Activated T-helper 1 cell treated with anti-CD3 and anti-CD28 coated beads, Interleukin-12 subunit alpha, Interleukin-12 subunit beta, Interleukin-2, Interleukin-4 antibody, amounts not matched to agents 30 ng/mL and 10 ng/mL and 1 ng/mL, durations not matched to agents 14 hours and 24 hours and 36 hours (primary cell): ENCODE results near the gene KITLG. TPM values are rescaled to one million over a fixed set of nuclear protein-coding genes. Genes with fewer than 3 reads are reported as not detected.
"Not testable (repeated sequence)": the region's sequence is repeated elsewhere in the genome, so short reads cannot be mapped to it uniquely, and the experiment has no call there.

ENCODE experiments used
- DNase-seq: peaks from one replicate; pipeline ENCODE4 v3.0.0; 2021; ENCODE audit warnings: low spot score
- H3K27ac Mint-ChIP-seq: one replicate; pipeline ENCODE4 v1.8.0; 2021; ENCODE audit warnings: mild to moderate bottlenecking, mixed read lengths
- H3K27me3 Mint-ChIP-seq: one replicate; pipeline ENCODE4 v1.8.0; 2022; ENCODE audit warnings: mild to moderate bottlenecking, moderate library complexity, mixed read lengths; ENCODE audit not compliant: insufficient read depth
- H3K36me3 Mint-ChIP-seq: one replicate; pipeline ENCODE4 v1.8.0; 2021; ENCODE audit warnings: low read depth, mixed read lengths
- H3K4me1 Mint-ChIP-seq: one replicate; pipeline ENCODE4 v1.8.0; 2021; ENCODE audit warnings: low read depth, mixed read lengths
- H3K4me3 Mint-ChIP-seq: one replicate; pipeline ENCODE4 v1.8.0; 2021; ENCODE audit warnings: mild to moderate bottlenecking, moderate library complexity, mixed read lengths
- H3K9me3 Mint-ChIP-seq: one replicate; pipeline ENCODE4 v1.8.0; 2021; ENCODE audit warnings: mixed read lengths
- intact Hi-C: fragments of 100-400 bp; cut with micrococcal nuclease; formaldehyde crosslinking; loops from one replicate; pipeline ENCODE4 v1.15.1; 2024
- total RNA-seq: library from RNA; stranded (reverse); gene quantifications from 2 replicates; pipeline ENCODE4 v1.2.3, GENCODE V29; 2022

Gene KITLG
- total RNA-seq, 1 donor from 2014 or later = not detected

DNA sequence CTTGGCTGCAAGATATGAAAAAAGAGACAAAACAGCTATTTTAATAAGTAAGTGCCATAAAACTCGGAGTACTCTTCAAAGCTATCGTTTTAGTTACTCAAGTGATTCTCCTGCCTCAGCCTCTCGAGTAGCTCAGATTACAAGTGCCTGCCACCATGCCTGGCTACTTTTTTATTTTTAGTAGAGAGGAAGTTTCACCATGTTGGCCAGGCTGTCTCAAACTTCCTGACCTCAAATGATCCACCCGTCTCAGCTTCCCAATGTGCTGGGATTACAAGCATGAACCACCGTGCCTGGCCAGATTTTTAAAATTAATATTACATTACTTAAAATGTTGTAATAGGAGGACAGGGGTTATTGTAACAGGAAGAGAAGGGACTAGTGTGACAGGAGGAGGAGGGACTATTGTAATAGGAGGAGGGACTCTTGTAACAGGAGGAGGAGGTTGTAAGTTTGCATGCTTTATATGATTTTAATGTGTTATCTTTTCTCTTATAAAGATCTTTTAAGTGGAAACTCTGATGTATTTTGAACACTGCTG, 61.3 kb downstream of the KITLG start:
- intact Hi-C loops = no loop called here
- no peaks in the 10 kb centered on the region for H3K4me1 Mint-ChIP-seq
- no peaks in the 10 kb centered on the region for H3K9me3 Mint-ChIP-seq
- DNase-seq = no peak
- H3K36me3 Mint-ChIP-seq = no peaks in the 10 kb centered on the region
- no peak overlapping the region for H3K27ac Mint-ChIP-seq
- no peaks in the 10 kb centered on the region for H3K27me3 Mint-ChIP-seq
- no peak overlapping the region for H3K4me3 Mint-ChIP-seq

DNA sequence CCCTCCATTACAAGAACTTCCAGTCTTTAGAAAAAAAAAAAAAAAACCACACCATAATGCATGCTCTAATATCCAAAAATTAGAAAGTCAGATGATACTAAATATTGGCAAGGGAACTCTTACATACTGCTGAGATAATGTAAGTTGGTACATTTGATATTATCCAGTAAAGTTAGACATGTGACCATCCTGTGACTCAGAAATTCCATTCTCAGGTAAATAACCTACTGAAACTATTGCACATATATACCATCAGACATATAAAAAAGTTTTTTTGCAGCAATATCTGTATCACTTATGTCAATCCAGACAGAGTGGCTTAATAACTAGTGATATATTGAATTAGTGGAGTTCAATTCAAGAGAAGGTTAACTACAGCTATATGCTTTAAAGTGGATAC, 63.5 kb downstream of the KITLG start:
- no peaks in the 10 kb centered on the region for H3K4me1 Mint-ChIP-seq
- H3K27me3 Mint-ChIP-seq = no peaks in the 10 kb centered on the region
- H3K36me3 Mint-ChIP-seq = no peaks in the 10 kb centered on the region
- no peak overlapping the region for H3K4me3 Mint-ChIP-seq
- no peaks in the 10 kb centered on the region for H3K9me3 Mint-ChIP-seq
- intact Hi-C loops = no loop called here
- no peak for DNase-seq
- no peak overlapping the region for H3K27ac Mint-ChIP-seq

DNA sequence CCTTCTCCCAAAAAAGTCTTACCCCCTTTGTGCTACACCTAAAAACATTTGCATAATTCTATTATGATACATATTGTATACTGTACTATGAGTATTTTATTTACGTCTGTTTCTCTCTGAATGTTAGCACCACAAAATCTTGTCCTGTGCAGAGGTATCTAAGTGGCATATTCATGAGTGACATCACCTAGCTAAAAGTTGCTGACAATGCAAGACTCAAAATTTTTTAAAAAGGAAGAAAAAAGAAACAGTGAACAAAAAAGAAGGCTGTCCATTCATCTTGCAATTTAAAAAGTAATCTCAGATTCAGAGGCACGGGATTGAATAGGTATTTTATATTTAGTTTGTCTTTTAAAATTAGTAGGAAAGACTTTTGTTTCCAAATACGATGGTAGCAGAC, 69.4 kb downstream of the KITLG start:
- H3K36me3 Mint-ChIP-seq = no peaks in the 10 kb centered on the region
- no peaks in the 10 kb centered on the region for H3K27me3 Mint-ChIP-seq

DNA sequence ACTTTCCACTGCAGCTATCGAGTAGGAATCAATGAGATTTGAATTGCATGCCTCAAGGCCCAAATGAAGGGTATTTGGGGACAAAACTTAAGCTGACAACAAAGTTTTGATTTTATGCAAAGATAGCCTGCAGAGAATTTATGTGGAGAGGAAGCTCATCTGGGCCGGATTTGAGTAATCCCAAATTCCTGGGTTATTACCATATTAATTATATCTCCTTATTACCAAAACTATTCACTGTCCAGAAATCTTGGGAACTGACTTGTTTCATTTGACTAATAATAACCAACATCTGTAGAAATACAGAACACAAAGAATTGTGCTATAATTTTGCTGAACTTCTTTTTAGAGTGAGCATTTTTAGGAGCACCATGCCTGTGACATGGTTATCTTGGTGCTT, 70.4 kb downstream of the KITLG start:
- Mint-ChIP-seq H3K4me1 (no peaks in the 10 kb centered on the region), H3K4me3 (no peak overlapping the region), H3K27me3 (no peaks in the 10 kb centered on the region), H3K27ac (no peak overlapping the region), H3K9me3 (no peaks in the 10 kb centered on the region), H3K36me3 (no peaks in the 10 kb centered on the region)
- DNase-seq = no peak
- intact Hi-C loops = no loop called here

More for the DNA sequence above, 69.4 kb downstream of the KITLG start:
- no peak for DNase-seq
- intact Hi-C loops = no loop called here
- no peak overlapping the region for H3K4me3 Mint-ChIP-seq
- H3K4me1 Mint-ChIP-seq = no peaks in the 10 kb centered on the region
- no peaks in the 10 kb centered on the region for H3K9me3 Mint-ChIP-seq
- H3K27ac Mint-ChIP-seq = no peak overlapping the region

DNA sequence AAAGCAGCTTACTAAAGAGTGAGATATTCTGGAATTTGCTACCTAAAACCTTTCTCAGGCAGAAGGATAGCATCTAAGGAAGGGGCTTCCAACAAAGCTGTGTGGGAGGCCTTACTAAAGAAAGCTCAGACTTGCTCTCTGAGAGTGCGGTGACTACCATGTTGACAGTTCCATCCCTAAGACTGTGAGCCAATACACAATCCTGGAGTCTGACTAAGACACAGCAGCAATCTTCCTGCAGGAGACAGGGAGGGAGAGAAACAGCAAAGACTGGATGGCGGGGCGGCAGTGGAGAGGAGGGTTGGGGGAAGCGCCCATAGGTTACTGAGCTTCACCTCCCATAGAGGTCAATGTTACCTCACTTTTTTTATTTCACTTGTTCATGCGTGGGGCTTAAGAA, 70.9 kb downstream of the KITLG start:
- intact Hi-C loops = no loop called here
- DNase-seq = no peak
- H3K4me1 Mint-ChIP-seq = no peaks in the 10 kb centered on the region
- H3K27ac Mint-ChIP-seq = no peak overlapping the region
- no peaks in the 10 kb centered on the region for H3K9me3 Mint-ChIP-seq
- H3K27me3 Mint-ChIP-seq = no peaks in the 10 kb centered on the region
- no peak overlapping the region for H3K4me3 Mint-ChIP-seq
- H3K36me3 Mint-ChIP-seq = no peaks in the 10 kb centered on the region

DNA sequence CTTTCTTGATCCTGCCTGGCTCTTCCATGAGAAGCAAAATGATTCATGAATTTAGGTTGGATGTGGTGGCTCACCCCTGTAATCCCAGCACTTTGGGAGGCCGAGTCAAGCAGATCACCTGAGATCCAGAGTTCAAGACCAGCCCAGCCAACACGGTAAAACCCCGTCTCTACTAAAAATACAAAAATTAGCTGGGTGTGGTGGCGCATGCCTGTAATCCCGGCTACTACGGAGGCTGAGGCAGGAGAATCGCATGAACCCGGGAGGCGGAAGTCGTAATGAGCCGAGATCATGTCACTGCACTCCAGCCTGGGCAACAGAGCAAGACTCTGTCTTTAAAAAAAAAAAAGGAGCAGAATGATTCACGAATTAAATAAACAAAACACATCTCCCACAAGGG, 72.4 kb downstream of the KITLG start:
- DNase-seq, H3K27ac Mint-ChIP-seq, H3K36me3 Mint-ChIP-seq, H3K27me3 Mint-ChIP-seq, H3K9me3 Mint-ChIP-seq, H3K4me1 Mint-ChIP-seq, intact Hi-C loops, H3K4me3 Mint-ChIP-seq: not testable (repeated sequence)

DNA sequence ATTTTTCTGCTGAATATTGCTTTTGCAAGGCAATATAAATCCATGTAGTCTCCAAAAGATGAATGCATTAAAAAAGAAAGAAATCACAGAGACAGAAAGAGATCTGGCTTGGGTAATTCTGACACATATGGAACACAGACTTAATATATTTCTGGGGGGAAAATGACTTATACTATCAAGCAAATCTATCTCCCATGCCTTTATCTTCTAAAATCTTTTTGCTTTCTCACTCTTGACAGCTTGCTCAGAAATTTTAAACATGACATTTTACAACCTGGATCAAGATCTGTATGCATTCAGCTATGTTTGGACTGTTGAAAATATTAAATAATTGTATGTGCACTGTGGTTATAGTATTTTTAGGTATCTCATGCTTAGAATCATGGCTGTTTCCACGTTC, 73.0 kb downstream of the KITLG start:
- H3K4me1 Mint-ChIP-seq = no peaks in the 10 kb centered on the region
- intact Hi-C loops = no loop called here
- no peak for DNase-seq
- no peak overlapping the region for H3K4me3 Mint-ChIP-seq
- H3K9me3 Mint-ChIP-seq = no peaks in the 10 kb centered on the region
- H3K27ac Mint-ChIP-seq = no peak overlapping the region
- H3K27me3 Mint-ChIP-seq = no peaks in the 10 kb centered on the region
- no peaks in the 10 kb centered on the region for H3K36me3 Mint-ChIP-seq

DNA sequence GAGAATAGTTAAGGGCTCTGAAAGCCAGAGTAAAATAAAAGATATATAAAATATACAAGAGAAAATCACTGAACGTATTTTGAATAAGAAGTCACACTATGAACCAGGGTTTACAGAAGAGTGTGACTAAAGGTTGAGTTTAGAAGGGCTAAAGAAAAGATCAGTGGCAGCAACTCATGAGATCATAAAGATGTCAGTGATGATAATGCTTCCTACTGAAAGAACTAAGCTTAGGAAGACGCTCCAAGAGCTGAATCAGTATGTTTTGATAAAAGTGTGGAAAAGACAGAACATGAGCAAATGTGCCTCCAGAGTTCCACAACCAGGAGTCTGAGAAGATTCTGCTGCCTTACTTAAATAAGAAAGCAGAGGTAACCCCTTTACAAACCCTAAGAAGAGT, 74.6 kb downstream of the KITLG start:
- intact Hi-C loops = no loop called here
- Mint-ChIP-seq H3K36me3 (no peaks in the 10 kb centered on the region), H3K4me1 (no peaks in the 10 kb centered on the region), H3K9me3 (no peaks in the 10 kb centered on the region), H3K4me3 (no peak overlapping the region), H3K27ac (no peak overlapping the region), H3K27me3 (no peaks in the 10 kb centered on the region)
- no peak for DNase-seq

DNA sequence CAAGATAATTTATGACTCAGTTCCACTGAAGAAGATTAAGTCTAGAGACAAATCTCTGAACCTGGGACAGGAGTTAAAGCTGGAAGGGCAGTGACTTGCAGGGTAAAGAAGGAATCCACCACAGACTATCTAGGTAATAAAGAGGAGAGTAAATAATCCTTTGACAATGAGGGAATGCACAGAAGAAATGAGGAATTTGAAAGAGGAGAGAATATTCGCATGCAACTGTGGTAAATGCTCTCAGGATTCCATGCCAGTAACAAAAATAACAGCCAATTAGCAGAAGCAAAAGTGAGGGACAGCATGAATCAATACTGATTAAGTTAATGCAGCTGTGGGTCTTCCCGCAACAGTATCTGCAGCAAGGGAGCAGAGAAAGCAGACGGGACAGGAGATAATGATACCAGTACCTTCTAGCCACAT, 77.0 kb downstream of the KITLG start:
- Mint-ChIP-seq H3K27me3 (no peaks in the 10 kb centered on the region), H3K4me1 (no peaks in the 10 kb centered on the region), H3K36me3 (no peaks in the 10 kb centered on the region), H3K9me3 (no peaks in the 10 kb centered on the region), H3K4me3 (no peak overlapping the region), H3K27ac (no peak overlapping the region)
- no peak for DNase-seq
- intact Hi-C loops = no loop called here

DNA sequence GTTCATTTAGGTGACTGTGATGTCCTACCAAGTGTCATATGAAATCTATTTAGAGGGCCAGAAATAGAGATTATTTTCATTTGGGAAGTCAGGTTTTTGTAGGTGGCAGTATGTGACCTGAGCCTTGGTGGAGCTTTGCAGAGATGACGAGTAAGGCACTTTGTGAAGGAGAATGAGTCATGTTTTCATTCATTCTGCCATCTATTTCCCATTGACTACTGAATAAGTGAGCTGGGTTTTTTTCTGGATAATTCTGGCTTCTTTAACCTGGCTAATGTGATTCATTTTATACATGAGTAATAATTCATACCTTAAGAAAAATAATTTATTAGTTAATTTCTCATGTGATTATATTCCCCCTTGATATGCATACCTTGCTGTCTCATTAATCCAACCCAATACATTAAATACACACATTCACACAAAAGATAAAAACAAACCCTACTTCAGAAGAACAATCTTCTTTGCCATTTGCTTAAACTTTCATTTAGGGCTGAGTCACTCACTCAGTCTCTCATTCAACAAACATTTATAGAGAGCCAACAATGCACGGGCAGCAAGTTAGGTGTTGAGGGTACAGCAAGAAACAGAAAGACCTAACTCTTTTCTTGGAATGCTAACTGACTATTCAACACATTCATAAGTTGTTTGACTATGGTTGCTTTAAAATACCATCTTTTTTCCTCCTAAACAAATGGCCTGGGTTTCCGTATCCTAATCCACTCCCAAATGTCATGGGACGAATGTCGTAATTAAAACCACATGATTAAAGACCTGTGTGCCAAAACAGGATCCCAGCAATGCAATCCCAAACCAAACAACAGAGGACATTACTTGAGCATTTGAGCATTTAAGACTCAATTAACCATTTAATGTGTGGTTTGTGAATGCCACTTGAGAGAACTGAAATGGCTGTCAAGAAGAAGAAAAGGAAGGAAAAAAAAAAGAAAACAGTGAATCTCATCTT, 78.0 kb downstream of the KITLG start:
- Mint-ChIP-seq H3K27me3 (no peaks in the 10 kb centered on the region), H3K36me3 (no peaks in the 10 kb centered on the region), H3K9me3 (peaks cover 2% of the 10 kb centered on the region), H3K4me3 (no peak overlapping the region), H3K4me1 (no peaks in the 10 kb centered on the region), H3K27ac (no peak overlapping the region)
- intact Hi-C loops = no loop called here
- no peak for DNase-seq

DNA sequence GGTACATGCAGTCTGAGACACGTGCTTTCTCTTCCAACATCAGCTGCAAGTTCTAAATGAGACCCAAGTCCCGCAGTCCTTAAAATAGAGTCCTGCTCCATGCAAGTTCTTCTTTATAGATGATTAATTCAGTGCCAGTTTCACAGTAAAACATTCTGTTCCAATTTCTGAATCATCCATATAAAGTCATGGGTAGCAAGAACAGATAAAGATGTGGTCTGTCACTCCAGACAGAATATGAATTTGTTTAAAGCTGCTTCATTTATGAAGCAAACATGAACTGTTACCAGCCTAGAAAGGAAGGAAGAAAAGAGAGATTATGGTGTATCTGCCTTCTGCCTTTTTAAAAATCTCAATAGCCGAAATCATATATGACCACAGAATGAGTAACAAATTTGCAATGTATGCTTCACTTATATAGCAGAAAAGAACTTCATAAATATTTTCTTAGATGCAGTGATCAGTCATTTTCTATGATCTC, 83.3 kb downstream of the KITLG start:
- no peaks in the 10 kb centered on the region for H3K36me3 Mint-ChIP-seq
- no peaks in the 10 kb centered on the region for H3K4me1 Mint-ChIP-seq
- no peak for DNase-seq
- H3K27ac Mint-ChIP-seq = no peak overlapping the region
- intact Hi-C loops = no loop called here
- no peaks in the 10 kb centered on the region for H3K27me3 Mint-ChIP-seq
- H3K9me3 Mint-ChIP-seq = peaks cover 4% of the 10 kb centered on the region
- H3K4me3 Mint-ChIP-seq = no peak overlapping the region

DNA sequence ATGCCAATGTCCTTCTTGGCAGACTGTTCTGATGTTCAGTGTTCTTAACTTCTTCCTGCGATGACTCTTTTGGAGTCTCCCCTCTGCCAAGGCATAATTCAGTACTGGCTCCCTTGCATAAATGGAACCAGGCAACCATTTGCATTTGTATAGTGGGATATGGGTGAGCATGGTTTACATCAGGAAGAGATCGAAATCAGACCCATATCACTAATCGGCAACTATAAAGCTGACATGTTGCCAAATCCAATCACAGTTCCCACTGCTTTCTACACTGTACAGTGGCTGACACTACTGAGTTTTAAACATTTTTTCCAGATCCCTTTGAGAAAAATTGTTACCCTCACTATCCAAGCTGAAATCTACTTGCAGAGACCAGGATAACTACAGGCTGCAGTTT, 83.8 kb downstream of the KITLG start:
- Mint-ChIP-seq H3K4me1 (no peaks in the 10 kb centered on the region), H3K9me3 (peaks cover 4% of the 10 kb centered on the region), H3K27ac (no peak overlapping the region), H3K36me3 (no peaks in the 10 kb centered on the region), H3K4me3 (no peak overlapping the region), H3K27me3 (no peaks in the 10 kb centered on the region)
- intact Hi-C loops = no loop called here
- DNase-seq = no peak

DNA sequence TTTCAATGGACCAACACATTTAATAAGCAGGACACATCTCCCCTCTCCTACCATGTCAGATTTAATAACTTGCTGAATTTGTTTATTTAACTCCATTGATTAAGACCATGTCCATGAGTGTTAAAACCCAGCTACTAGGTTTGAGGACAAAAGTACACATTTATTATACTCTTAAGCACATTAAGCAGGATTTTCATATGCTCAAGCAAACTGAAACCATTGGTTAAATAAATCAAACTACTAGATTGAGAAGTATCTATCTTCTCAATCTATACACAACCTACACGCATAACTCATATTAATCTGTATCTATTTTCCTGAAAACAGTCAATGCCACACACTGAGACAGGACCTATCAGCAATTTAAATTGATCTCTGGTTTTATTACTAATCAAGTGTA, 85.2 kb downstream of the KITLG start:
- Mint-ChIP-seq H3K9me3 (peaks cover 4% of the 10 kb centered on the region), H3K27ac (no peak overlapping the region), H3K27me3 (no peaks in the 10 kb centered on the region), H3K36me3 (no peaks in the 10 kb centered on the region), H3K4me1 (no peaks in the 10 kb centered on the region), H3K4me3 (no peak overlapping the region)
- intact Hi-C loops = no loop called here
- DNase-seq = no peak
